Osteoblast (primary cell): Measurements from ENCODE around the gene GFOD2. TPM values are rescaled to one million over a fixed set of nuclear protein-coding genes. Genes with fewer than 3 reads are reported as not detected.
A peak's percentile ranks its signal among the peaks of the same experiment; 100 is the strongest.

Experiments used
- DNase-seq: peaks from one replicate; pipeline ENCODE4 v3.0.0; 2011; ENCODE audit warnings: low spot score, mixed read lengths; ENCODE audit not compliant: insufficient read length; ENCODE audit errors: missing footprints
- H2AFZ ChIP-seq: 2 replicates; pipeline ENCODE4 v1.6.0; 2011; ENCODE audit warnings: mild to moderate bottlenecking, low read length
- H3K27ac ChIP-seq: 2 replicates; pipeline ENCODE4 v1.5.1; 2011; ENCODE audit warnings: mild to moderate bottlenecking, low read depth, low read length, moderate library complexity
- H3K27me3 ChIP-seq: 2 replicates; pipeline ENCODE4 v1.6.0; 2012; ENCODE audit warnings: mild to moderate bottlenecking, control low read depth, inconsistent platforms, low read length, moderate library complexity; ENCODE audit not compliant: insufficient read depth
- H3K36me3 ChIP-seq: 2 replicates; pipeline ENCODE4 v1.5.1; 2011; ENCODE audit warnings: mild to moderate bottlenecking, low read length, control low read depth, moderate library complexity; ENCODE audit not compliant: insufficient read depth
- H3K4me1 ChIP-seq: 2 replicates; pipeline ENCODE4 v1.5.1; 2011; ENCODE audit warnings: mild to moderate bottlenecking, low read length, control low read depth, moderate library complexity; ENCODE audit not compliant: insufficient read depth
- H3K4me2 ChIP-seq: 2 replicates; pipeline ENCODE4 v1.6.0; 2011; ENCODE audit warnings: mild to moderate bottlenecking, low read length; ENCODE audit not compliant: insufficient read depth
- H3K4me3 ChIP-seq: fragments of 200-600 bp; sonication (generic); 3 replicates; pipeline ENCODE4 v1.5.1; 2012; ENCODE audit warnings: mild to moderate bottlenecking, low read length, inconsistent platforms; ENCODE audit not compliant: insufficient read depth
- H3K79me2 ChIP-seq: 2 replicates; pipeline ENCODE4 v1.6.0; 2012; ENCODE audit warnings: mild to moderate bottlenecking, low read length, control low read depth, inconsistent platforms; ENCODE audit not compliant: insufficient read depth
- H3K9me3 ChIP-seq: 2 replicates; pipeline ENCODE4 v1.5.1; 2011; ENCODE audit warnings: low read depth, low read length, control low read depth
- H4K20me1 ChIP-seq: 2 replicates; pipeline ENCODE4 v1.6.0; 2012; ENCODE audit warnings: mild to moderate bottlenecking, low read length, control low read depth; ENCODE audit not compliant: insufficient read depth
- CTCF ChIP-seq: IDR thresholded peaks from 2 replicates; pipeline ENCODE4 v1.5.1; 2011; ENCODE audit warnings: mild to moderate bottlenecking, low read depth, low read length, moderate library complexity; ENCODE audit errors: extremely low read depth
- total RNA-seq: library from RNA; depleted of rRNA; stranded (reverse); fragments of >200 nt; gene quantifications from 2 replicates; pipeline ENCODE4 v1.2.3, GENCODE V29; 2012

GFOD2 gene
- total RNA-seq, 1 donor: 15.9 TPM

GRCh38 chr16:67668495-67669157, 50.5 kb downstream of the GFOD2 start:
- H3K9me3 ChIP-seq: no peaks in the 10 kb centered on the region
- H3K4me2 ChIP-seq: no peak overlapping the region
- H3K79me2 ChIP-seq: peaks cover 4% of the 10 kb centered on the region
- no peak for TF ChIP-seq CTCF
- peaks cover 21% of the 10 kb centered on the region for H3K4me1 ChIP-seq
- DNase-seq: peak; percentile 69
- H3K27ac ChIP-seq: no peak overlapping the region
- no peaks in the 10 kb centered on the region for H3K27me3 ChIP-seq
- no peak overlapping the region for H2AFZ ChIP-seq
- H4K20me1 ChIP-seq: peaks cover 3% of the 10 kb centered on the region
- H3K36me3 ChIP-seq: no peaks in the 10 kb centered on the region
- H3K4me3 ChIP-seq: no peak overlapping the region

GRCh38 chr16:67667817-67668494, 51.2 kb downstream of the GFOD2 start:
- Histone ChIP-seq H3K4me2 (peak overlapping the region; percentile 85), H3K79me2 (peaks cover 4% of the 10 kb centered on the region), H3K27ac (peak overlapping the region; percentile 73), H3K27me3 (no peaks in the 10 kb centered on the region), H4K20me1 (peaks cover 2% of the 10 kb centered on the region), H3K9me3 (no peaks in the 10 kb centered on the region), H2AFZ (peak overlapping the region; percentile 84), H3K4me3 (peak overlapping the region; percentile 85), H3K36me3 (no peaks in the 10 kb centered on the region), H3K4me1 (peaks cover 18% of the 10 kb centered on the region)
- DNase-seq: peak; percentile 100
- peak; percentile 94 for TF ChIP-seq CTCF

DNA sequence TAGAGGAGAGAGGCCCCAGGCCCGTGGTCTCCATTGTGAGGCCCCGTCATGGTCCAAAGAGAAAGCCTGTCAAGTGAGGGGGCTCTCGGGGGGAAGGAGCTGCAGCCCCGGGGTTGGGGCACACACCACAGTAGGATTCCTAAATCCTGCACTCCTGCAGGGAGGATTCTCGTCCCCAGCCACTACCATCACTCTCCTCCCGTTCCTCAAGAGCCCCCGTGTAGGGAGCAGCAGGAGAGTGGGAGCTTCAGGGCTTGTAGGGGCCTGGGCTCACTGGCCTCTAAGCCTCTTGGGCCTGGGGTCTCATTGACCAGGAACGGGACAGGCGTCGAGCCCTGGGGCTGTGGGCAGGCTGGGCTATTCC, 51.7 kb downstream of the GFOD2 start:
- Histone ChIP-seq H3K4me2 (peak overlapping the region; percentile 85), H3K36me3 (peaks cover 3% of the 10 kb centered on the region), H3K27ac (peak overlapping the region; percentile 73), H2AFZ (peak overlapping the region; percentile 84), H3K4me3 (peak overlapping the region; percentile 85), H3K9me3 (no peaks in the 10 kb centered on the region), H3K79me2 (peaks cover 4% of the 10 kb centered on the region), H3K27me3 (no peaks in the 10 kb centered on the region), H4K20me1 (no peaks in the 10 kb centered on the region), H3K4me1 (peaks cover 15% of the 10 kb centered on the region)
- TF ChIP-seq CTCF: no peak
- peak; percentile 92 for DNase-seq

DNA sequence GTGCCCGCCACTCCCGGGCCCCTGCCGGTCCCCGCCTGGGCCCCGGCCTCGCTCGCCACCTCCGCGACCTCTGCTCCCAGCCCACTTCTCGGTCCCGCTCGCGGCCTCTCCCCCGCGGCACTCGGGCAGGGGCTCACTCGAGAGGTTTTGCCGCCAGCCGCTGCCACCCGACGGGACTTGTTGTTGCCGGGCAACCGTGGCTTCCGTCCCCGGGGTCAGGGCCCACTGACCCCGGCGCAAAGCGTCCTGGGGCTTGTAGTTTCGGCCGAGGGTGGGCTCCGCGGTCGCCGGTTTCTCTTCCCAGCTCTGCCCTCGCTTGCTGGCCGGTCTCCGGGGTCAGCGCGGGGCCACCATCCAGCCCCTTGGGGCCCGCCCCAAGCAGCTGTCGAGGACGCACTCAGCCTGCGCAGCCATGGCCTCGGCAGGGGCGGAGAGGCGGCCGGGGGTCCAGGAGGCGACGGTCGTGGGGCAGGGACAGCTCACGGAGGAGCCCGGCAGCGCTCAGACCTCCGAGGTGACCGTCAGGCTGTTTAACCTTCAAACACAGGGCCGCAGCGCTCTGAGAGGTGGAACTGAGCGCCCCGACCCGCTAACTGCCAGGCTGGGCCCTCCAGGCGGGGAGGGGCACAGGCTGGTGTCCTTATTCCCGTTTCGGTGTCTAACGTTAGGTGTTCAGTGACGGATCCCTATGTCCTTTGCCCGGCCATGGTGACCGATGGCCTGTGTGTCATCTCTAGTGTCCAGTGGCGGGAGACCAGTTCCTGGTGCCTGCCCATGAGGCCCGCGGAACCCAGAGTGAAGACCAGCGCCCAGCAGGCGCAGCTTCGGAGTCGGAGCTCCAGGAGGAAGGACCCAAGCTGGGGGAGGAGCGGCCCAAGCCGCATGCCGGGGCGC, 52.3 kb downstream of the GFOD2 start, which contains the start of the genes C16orf86 and ENKD1:
TSS of gene C16orf86 (plus strand) at position 256 of the 894 bp plus-strand sequence. CDS start at position 413, 157 bp downstream.
TSS of gene ENKD1 (minus strand) at position 192 of the 894 bp plus-strand sequence. CDS start 308 bp downstream, outside the sequence.
- TF ChIP-seq CTCF: no peak
- Histone ChIP-seq H2AFZ (peak within 1 kb of the TSS; percentile 84), H3K36me3 (peaks cover 5% of the 10 kb centered on the region), H3K9me3 (no peaks in the 10 kb centered on the region), H4K20me1 (no peaks in the 10 kb centered on the region), H3K4me3 (peak within 1 kb of the TSS; percentile 85), H3K4me1 (peaks cover 15% of the 10 kb centered on the region), H3K4me2 (peak within 1 kb of the TSS; percentile 85), H3K27me3 (no peaks in the 10 kb centered on the region), H3K79me2 (peaks cover 4% of the 10 kb centered on the region), H3K27ac (peak within 1 kb of the TSS; percentile 73)
- peak; percentile 98 for DNase-seq
